GM10266 (cell line): ENCODE measurements around the gene REXO1.

Source experiments
- DNase-seq: peaks from one replicate; pipeline ENCODE4 v3.0.0; 2012; ENCODE audit errors: extremely low spot score
- CTCF ChIP-seq: IDR thresholded peaks from 2 replicates; pipeline ENCODE4 v1.5.1; 2012; ENCODE audit warnings: mild to moderate bottlenecking, low read depth; ENCODE audit not compliant: control insufficient read depth, insufficient read depth; ENCODE audit errors: missing control alignments

REXO1 gene

DNA sequence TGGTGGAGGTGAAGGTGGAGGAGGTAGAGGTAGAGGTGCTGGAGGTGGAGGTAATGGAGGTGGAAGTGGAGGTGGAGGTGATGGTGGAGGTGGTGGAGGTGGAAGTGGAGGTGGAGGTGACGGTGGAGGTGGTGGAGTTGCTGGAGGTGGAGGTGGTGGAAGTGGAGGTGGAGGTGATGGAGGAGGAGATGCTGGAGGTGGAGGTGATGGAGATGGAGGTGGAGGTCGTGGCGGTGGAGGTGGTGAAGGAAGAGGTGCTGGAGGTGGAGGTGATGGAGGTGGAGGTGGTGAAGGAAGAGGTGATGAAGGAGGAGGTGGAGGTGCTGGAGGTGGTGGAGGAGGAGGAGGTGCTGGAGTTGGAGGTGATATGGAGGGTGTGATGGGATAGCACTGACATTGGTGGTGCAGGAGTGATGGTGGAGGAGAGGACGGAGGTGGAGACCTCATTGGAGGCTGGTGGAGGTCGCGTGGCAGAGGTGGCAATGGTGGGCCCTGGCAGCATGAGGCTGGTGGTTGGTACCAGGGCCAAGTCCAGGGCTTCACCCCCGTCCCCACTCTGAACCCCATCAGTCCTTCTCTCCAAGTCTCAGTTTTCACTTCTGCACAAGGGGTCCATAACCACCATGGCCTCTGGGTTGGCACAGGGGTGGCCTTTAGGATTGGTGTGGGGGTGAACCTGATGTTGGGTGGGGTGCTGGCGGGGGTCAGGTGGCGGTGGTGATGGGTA, 79.2 kb downstream of the REXO1 start:
- DNase-seq, result no peak
- no peak for TF ChIP-seq CTCF

DNA sequence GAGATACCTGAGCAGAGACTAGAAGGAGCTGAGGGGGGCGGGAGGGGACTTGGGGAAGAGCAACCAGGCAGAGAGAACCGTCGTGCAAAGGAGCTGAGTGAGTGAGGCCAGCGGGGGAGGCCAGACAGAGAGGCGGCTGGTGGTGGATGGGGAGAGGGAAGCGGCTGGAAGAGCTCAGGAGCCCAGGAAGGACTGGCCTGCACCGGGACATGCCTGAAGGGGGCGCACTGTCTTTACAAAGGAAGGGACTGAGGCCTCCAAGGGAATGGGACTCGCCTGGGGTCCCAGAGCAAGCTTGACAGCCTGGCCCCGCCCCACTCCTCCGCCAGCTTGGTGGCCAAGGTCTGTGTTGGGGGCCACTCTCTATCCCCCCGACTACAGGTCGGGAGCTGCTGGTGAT, 80.0 kb downstream of the REXO1 start:
- TF ChIP-seq CTCF, result peak; percentile 39

GRCh38 chr19:1767464-1767933, 80.8 kb downstream of the REXO1 start:
- TF ChIP-seq CTCF, result peak; percentile 97
- DNase-seq, result peak; percentile 93

More for the DNA sequence above, 80.0 kb downstream of the REXO1 start:
- no peak for DNase-seq

DNA sequence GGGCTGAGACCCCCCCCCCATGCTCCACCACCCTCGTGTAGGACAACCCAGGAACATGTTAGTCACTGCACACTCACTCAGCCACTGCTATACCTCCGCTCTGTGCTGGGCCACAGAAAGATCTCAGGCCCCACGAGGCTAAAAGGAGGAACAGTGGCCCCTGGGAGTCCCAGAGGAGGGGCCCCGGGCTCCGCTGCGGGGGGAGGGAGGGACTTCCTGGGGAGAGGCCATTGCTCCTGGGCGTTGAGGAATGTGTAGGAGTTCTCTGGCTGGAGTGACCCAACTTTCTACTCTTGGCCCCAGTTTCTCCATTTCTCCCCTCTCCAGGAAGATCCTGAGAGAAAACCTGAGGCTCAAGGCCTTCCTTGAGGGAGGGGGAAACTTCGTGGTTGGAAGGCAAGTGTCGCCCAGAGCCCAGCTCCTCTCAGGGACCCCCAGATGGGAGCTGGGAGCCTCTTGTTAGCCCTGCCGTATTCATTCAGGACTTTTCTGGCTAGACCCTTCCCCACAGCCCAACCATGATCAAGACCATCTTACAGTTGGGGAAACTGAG, 81.4 kb downstream of the REXO1 start:
- no peak for TF ChIP-seq CTCF
- no peak for DNase-seq

DNA sequence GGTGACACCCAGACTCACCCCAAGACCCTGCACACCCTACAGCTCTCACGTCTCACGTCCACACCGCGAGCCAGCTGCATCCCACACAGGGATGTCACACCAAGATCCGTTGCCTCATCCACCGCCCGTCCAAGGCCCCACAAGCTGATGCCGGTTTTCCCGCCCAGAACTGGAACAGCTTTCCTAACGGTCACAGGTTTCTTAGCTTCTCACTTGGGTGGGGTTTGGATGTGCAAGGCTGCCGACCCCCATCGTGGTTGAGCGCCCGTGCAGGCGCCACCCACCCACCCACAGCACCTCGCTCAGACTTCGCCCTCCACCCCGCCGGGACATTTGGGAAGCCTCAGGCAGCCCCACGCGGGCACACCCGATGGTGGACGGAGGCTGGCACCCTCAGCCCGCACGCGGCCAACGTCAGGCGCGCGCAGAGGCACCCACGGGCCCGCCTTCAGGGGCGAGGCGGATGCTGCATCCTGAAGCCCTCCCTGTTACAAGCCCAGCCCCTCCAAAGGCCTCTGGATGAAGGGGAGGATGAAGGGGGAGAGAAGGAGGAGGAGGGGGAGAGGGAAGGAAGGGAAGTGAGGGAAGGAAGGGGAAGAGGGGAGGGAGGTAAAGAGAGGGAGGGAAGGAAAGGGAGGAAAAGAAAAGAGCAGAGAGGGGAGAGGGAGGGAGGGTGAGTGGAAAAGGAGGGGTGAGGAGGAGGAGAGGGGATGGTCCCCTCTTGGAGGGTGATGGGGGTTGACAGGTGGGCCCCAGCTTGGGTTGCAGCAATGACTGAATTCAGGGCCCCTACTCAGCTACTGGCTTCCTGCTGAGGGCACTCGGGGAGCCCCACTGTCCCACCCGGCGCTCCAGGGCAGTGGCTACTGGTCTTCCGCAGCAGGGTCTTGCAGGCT, 82.1 kb downstream of the REXO1 start:
- DNase-seq, result no peak

More for the DNA sequence above, 82.1 kb downstream of the REXO1 start:
- no peak for TF ChIP-seq CTCF
